DND-41 (cell line): ENCODE measurements around the gene BAD.

Experiments
- ATAC-seq: fragments of 200-7000 bp; cut with Tn5 transposase; 3 replicates; pipeline ENCODE4 v1.9.1; 2021; ENCODE audit warnings: low read depth; ENCODE audit not compliant: insufficient read depth
- DNase-seq: peaks from one replicate; pipeline ENCODE4 v3.0.0-alpha.2; 2020
- H2AFZ ChIP-seq: 2 replicates; pipeline ENCODE4 v1.6.0; 2012; ENCODE audit warnings: low read depth, low read length
- H3K27ac ChIP-seq: 2 replicates; pipeline ENCODE4 v1.5.1; 2012; ENCODE audit warnings: low read length, inconsistent platforms
- H3K27me3 ChIP-seq: fragments of 200-600 bp; sonication (generic); 2 replicates; pipeline ENCODE4 v1.6.0; 2012; ENCODE audit warnings: low read length, mild to moderate bottlenecking, inconsistent platforms; ENCODE audit not compliant: insufficient read depth, poor library complexity
- H3K36me3 ChIP-seq: 2 replicates; pipeline ENCODE4 v1.5.1; 2012; ENCODE audit warnings: low read length, inconsistent platforms; ENCODE audit not compliant: insufficient read depth
- H3K4me1 ChIP-seq: 2 replicates; pipeline ENCODE4 v1.5.1; 2012; ENCODE audit warnings: mild to moderate bottlenecking, low read length; ENCODE audit not compliant: insufficient read depth
- H3K4me2 ChIP-seq: 2 replicates; pipeline ENCODE4 v1.6.0; 2012; ENCODE audit warnings: mild to moderate bottlenecking, moderate library complexity, low read length, inconsistent platforms; ENCODE audit not compliant: insufficient read depth
- H3K4me3 ChIP-seq, 2 experiments: fragments of 200-600 bp in 1 of 2; shearing (Covaris generic) in 1 of 2; 2 replicates each; pipeline ENCODE4 v1.5.1; 2012 to 2016; ENCODE audit warnings: inconsistent platforms in 2 of 2, low read length in 2 of 2, mild to moderate bottlenecking in 2 of 2, low read depth in 1 of 2, moderate library complexity in 1 of 2
- H3K79me2 ChIP-seq: 2 replicates; pipeline ENCODE4 v1.6.0; 2012; ENCODE audit warnings: low read length, inconsistent platforms; ENCODE audit not compliant: insufficient read depth
- H3K9ac ChIP-seq: 2 replicates; pipeline ENCODE4 v1.6.0; 2012; ENCODE audit warnings: low read depth, mild to moderate bottlenecking, inconsistent platforms, low read length, moderate library complexity
- H3K9me3 ChIP-seq: 2 replicates; pipeline ENCODE4 v1.5.1; 2012; ENCODE audit warnings: low read length, moderate library complexity, mild to moderate bottlenecking, inconsistent platforms; ENCODE audit not compliant: insufficient read depth, severe bottlenecking
- H4K20me1 ChIP-seq: 2 replicates; pipeline ENCODE4 v1.6.0; 2012; ENCODE audit warnings: low read length; ENCODE audit not compliant: insufficient read depth
- EZH2 ChIP-seq: IDR thresholded peaks from 3 replicates; pipeline ENCODE4 v1.6.1; 2012; ENCODE audit warnings: borderline replicate concordance, low read depth, mild to moderate bottlenecking, moderate library complexity, low read length, inconsistent platforms; ENCODE audit not compliant: severe bottlenecking
- TF ChIP-seq, protein P1 (sequence below): IDR thresholded peaks from 2 replicates; pipeline ENCODE4 v1.5.1; 2012; ENCODE audit warnings: borderline replicate concordance, low read length, moderate library complexity, mild to moderate bottlenecking; ENCODE audit not compliant: poor library complexity, severe bottlenecking; ENCODE audit errors: extremely low read depth

BAD gene

DNA sequence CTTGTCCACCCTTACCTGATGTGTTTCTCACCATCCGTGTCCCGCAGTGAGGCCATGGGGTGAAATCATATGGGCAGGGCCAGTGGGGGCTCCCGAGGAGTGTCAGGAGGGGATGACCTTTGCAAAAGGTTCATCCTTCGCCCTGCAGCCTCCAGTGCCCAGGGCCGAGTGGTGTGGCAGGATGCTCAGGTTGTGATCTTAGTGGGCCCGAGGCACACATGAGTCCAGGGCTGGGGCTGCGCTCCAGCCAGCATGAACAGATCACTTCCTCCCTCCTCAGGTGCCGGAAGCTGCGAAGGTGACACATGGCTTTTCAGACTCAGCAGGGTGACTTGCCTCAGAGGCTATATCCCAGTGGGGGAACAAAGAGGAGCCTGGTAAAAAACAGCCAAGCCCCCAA is 46.4 kb downstream of the BAD start:
- no peak overlapping the region; the same call in 1 of the 2 replicates for H3K27ac ChIP-seq

DNA sequence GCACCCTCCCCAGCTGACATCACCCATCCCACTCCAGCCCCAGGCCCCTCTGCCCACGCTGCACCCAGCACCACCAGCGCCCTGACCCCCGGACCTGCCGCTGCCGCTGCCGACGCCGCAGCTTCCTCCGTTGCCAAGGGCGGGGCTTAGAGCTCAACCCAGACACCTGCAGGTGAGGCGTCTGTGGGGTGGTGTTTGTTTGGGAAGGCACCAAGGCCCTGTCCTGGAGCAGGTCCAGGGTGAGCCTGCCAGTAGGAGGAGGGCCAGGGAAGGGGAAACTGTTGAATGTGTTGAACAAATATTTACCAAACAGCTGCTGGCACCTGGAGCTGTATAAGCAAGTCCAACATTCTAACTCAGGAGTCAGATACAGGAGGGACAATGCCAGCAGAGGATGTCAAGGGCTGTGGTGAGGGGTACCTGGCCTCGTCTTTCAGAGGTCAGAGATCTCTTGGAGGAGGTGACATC is 46.9 kb downstream of the BAD start:
- Histone ChIP-seq H3K4me1 (peaks cover 51% of the 10 kb centered on the region), H3K27ac (no peak overlapping the region), H4K20me1 (peaks cover 19% of the 10 kb centered on the region), H3K9ac (no peak overlapping the region), H3K4me2 (no peak overlapping the region), H3K36me3 (peaks cover 41% of the 10 kb centered on the region), H2AFZ (no peak overlapping the region), H3K79me2 (peaks cover 28% of the 10 kb centered on the region), H3K9me3 (no peaks in the 10 kb centered on the region), H3K27me3 (no peaks in the 10 kb centered on the region), H3K4me3 (no peak overlapping the region)
- ATAC-seq: no peak
- no peak for DNase-seq
- TF ChIP-seq EZH2: no peak
- TF ChIP-seq, protein P1, sequence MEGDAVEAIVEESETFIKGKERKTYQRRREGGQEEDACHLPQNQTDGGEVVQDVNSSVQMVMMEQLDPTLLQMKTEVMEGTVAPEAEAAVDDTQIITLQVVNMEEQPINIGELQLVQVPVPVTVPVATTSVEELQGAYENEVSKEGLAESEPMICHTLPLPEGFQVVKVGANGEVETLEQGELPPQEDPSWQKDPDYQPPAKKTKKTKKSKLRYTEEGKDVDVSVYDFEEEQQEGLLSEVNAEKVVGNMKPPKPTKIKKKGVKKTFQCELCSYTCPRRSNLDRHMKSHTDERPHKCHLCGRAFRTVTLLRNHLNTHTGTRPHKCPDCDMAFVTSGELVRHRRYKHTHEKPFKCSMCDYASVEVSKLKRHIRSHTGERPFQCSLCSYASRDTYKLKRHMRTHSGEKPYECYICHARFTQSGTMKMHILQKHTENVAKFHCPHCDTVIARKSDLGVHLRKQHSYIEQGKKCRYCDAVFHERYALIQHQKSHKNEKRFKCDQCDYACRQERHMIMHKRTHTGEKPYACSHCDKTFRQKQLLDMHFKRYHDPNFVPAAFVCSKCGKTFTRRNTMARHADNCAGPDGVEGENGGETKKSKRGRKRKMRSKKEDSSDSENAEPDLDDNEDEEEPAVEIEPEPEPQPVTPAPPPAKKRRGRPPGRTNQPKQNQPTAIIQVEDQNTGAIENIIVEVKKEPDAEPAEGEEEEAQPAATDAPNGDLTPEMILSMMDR: no peak

More for the DNA sequence above, 46.4 kb downstream of the BAD start:
- Histone ChIP-seq H3K4me3 (no peak overlapping the region), H3K79me2 (peaks cover 33% of the 10 kb centered on the region), H3K9me3 (no peaks in the 10 kb centered on the region), H2AFZ (no peak overlapping the region), H3K4me1 (peaks cover 53% of the 10 kb centered on the region), H4K20me1 (peaks cover 22% of the 10 kb centered on the region), H3K27me3 (no peaks in the 10 kb centered on the region), H3K9ac (no peak overlapping the region), H3K4me2 (no peak overlapping the region), H3K36me3 (peaks cover 45% of the 10 kb centered on the region)
- no peak for DNase-seq
- TF ChIP-seq EZH2: no peak
- TF ChIP-seq, protein P1: no peak
- ATAC-seq: no peak

DNA sequence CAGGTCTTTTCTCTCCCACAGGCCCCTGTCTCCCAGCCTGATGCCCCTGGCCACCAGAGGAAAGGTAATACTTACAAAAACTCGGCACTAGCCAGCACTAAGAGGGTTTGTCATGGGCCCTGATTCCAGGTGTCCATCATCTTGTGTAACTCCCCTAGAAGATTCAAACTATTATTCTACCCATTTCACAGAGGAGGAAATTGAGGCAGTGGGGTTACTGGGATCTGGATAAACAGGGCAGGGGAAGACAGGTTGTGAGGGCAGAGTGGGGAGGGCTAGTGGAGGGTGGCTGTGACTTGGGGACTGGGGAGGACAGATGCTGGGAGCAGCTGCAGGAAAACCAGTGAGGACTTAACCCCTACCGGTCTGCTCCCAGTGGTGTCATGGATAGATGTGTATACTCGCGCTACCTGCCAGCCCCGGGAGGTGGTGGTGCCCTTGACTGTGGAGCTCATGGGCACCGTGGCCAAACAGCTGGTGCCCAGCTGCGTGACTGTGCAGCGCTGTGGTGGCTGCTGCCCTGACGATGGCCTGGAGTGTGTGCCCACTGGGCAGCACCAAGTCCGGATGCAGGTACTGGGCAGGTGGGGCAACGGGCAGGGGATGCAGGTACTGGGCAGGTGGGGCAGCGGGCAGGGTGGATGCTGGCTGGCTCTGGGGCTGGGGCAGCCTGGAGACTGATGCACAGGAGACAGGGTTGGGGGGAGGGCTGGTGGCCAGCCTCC is 48.9 kb downstream of the BAD start:
- H3K79me2 ChIP-seq: peaks cover 18% of the 10 kb centered on the region
- H3K4me2 ChIP-seq: peak overlapping the region; percentile 99
- DNase-seq: no peak
- ATAC-seq: no peak
- TF ChIP-seq, protein P1: no peak
- H3K4me1 ChIP-seq: peaks cover 61% of the 10 kb centered on the region
- H3K27me3 ChIP-seq: no peaks in the 10 kb centered on the region
- H3K4me3 ChIP-seq: peak overlapping the region; percentile 57 to 88; a peak in 3 of 4 replicates
- peaks cover 37% of the 10 kb centered on the region for H3K36me3 ChIP-seq
- H3K9me3 ChIP-seq: no peaks in the 10 kb centered on the region
- peaks cover 13% of the 10 kb centered on the region for H4K20me1 ChIP-seq
- peak overlapping the region; percentile 74 for H3K27ac ChIP-seq
- H3K9ac ChIP-seq: peak overlapping the region; percentile 71
- H2AFZ ChIP-seq: no peak overlapping the region
